ENCODE data around the gene POGLUT2.

Gene POGLUT2

GRCh38 chr13:102763741-102764140 is 35.0 kb downstream of the POGLUT2 start:
- no peak for DNase-seq

GRCh38 chr13:102761071-102761470 is 37.7 kb downstream of the POGLUT2 start:
- DNase-seq, result no peak

DNA sequence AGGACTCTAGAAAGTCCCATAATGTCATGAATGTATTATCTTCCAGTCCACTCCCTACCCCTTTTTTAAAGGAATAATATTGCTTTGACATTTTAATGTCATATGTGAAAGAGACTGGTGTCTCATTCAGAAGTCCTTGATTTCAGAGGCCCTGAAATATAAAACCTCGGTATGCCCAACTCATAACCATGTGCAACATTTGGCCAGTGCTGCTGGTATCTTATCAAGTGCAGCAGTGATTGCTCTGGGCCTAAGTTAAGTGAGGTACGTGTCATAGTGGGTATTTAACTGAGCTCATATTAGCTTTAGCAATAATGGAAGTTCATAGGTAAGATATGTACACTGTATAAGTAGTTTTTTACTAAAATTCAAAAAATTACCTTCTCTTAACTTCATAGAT is 39.9 kb downstream of the POGLUT2 start:
- no peak for DNase-seq

DNA sequence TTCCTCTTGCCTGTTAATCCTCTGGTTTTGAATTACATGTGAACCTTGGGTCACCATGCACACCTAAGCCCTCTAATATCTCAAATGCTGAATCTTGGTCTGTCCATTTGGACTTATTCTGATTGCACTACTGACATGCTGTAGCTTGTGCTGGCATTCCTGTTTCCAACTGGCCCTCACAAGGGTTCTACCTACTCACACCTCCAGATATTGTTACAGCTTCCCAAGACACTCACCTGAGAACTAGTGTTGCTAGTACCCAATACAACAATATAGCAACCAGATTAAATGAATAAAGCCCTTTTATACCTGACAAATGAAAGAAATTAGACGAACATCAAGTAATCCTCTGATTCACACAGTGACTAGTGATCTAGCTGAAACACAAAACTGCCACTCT is 41.8 kb downstream of the POGLUT2 start:
- no peak for DNase-seq

GRCh38 chr13:102751886-102752285 is 46.9 kb downstream of the POGLUT2 start:
- no peak for DNase-seq

GRCh38 chr13:102742506-102742905 is 56.3 kb downstream of the POGLUT2 start:
- DNase-seq, result no peak

DNA sequence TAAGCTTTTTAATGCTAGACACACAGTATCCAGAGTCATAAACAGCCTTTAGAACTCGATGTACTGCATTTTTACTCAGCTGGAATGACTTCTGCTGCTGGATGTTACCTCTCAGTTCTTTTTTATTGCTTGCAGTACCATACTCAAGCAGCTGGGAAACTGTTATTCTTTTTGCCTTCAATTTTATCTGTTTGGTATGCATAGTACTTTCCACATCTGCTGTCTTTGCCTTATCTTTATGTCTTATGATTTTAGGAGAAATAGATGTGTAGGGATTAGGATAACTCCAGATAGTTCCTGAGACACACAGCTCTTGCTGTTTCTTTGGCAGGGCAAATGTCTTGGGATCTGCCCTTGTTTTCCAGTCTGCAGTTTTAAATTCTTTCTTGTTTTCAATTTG is 56.7 kb downstream of the POGLUT2 start:
- no peak for DNase-seq

Measured in NCI-H446 (cell line).